SU-DHL-6 (cell line): ENCODE data around the gene PAH.

Experiments used
- CTCF ChIP-seq: fragments of 200-600 bp; sonication (generic); IDR thresholded peaks from one replicate; pipeline ENCODE4 v1.5.1; 2017; ENCODE audit warnings: antibody characterized with exemption, mild to moderate bottlenecking, low read length, moderate library complexity; ENCODE audit not compliant: insufficient read depth, poor library complexity, severe bottlenecking
- EZH2phosphoT487 ChIP-seq: fragments of 200-600 bp; sonication (generic), shearing (Covaris generic); conservative IDR thresholded peaks from 2 replicates; pipeline ENCODE4 v1.6.1; 2018; ENCODE audit warnings: mild to moderate bottlenecking, antibody characterized with exemption, low read length, moderate library complexity, mixed read lengths

GRCh38 chr12:102958830-102959176, 41.8 kb upstream of the PAH start:
- no peak for TF ChIP-seq CTCF
- no peak for TF ChIP-seq EZH2phosphoT487
